ENCODE data around the gene NSUN3.

Gene NSUN3

GRCh38 chr3:94110854-94111253 lies 48.0 kb downstream of the NSUN3 start:
- in situ Hi-C loops (cut with HindIII; ENCODE audit: low pct_ligation_motif_present, low pct_unique_long_range_greater_than_20kb, low sequenced_read_pairs), result no loop called here
- DNase-seq, result no peak

DNA sequence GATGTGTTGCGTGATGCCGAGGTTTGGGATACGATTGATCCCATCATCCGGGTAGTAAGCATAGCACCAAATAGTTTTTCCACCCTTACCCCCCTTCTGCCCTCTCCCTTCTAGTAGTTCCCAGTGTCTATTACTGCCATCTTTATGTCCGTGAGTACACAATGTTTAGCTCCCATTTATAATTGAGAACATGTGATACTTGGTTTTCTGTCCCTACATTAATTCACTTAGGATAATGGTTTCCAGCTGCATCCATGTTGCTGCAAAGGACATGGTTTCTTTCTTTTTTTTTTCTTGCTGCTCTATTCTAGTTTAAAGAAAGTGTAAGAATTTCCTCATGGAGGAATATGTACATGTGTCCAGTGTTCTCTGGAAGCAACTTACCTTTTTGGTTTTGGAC lies 51.8 kb downstream of the NSUN3 start:
- in situ Hi-C loops (cut with HindIII; ENCODE audit: low pct_ligation_motif_present, low pct_unique_long_range_greater_than_20kb, low sequenced_read_pairs), result no loop called here

DNA sequence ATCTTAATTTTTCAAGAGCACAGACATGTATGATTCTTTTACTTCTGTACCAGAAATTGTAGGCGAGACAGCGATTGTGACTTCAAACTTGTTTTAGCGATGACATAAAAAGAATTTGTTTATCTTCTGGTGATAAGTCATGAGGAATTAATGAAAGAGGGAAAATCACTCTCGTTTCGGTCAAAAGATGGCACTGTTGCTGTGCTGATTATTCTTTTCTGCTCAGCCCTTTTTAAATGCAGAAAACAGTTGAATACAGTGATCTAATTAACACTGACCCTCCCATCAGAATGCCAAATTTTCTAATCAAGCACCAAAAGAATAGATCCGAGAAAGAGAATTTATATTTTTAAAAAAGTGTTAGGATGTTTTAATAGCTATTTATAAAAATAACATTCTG lies 52.6 kb downstream of the NSUN3 start:
- peak; percentile 35 for DNase-seq
- in situ Hi-C loops (cut with HindIII; ENCODE audit: low pct_ligation_motif_present, low pct_unique_long_range_greater_than_20kb, low sequenced_read_pairs), result no loop called here

More for the DNA sequence above, 51.8 kb downstream of the NSUN3 start:
- DNase-seq, result no peak

DNA sequence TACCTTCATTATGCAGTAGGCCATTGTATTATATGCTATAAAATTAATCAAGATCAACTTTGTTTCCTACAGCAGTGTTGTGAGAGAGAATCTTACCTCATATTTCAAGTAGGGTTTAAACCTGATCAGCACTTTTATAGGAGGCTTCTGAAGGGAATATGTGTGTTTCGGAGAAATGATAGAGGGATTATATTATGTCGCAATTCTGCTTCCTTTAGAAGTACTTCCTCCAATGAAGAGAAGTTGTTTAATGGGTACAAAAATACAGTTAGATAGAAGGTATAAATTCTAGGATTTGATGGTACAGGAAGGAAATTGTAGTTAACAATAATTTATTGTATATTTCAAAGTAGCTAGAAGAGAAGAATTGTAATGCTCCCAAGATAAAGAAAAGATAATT lies 54.9 kb downstream of the NSUN3 start:
- DNase-seq, result no peak
- in situ Hi-C loops (cut with HindIII; ENCODE audit: low pct_ligation_motif_present, low pct_unique_long_range_greater_than_20kb, low sequenced_read_pairs), result no loop called here

- in situ Hi-C loops (cut with HindIII; ENCODE audit: low pct_ligation_motif_present, low pct_unique_long_range_greater_than_20kb, low sequenced_read_pairs), result no loop called here
- no peak for DNase-seq
Observed at GRCh38 chr3:94118390-94118789, 55.5 kb downstream of the NSUN3 start.

DNA sequence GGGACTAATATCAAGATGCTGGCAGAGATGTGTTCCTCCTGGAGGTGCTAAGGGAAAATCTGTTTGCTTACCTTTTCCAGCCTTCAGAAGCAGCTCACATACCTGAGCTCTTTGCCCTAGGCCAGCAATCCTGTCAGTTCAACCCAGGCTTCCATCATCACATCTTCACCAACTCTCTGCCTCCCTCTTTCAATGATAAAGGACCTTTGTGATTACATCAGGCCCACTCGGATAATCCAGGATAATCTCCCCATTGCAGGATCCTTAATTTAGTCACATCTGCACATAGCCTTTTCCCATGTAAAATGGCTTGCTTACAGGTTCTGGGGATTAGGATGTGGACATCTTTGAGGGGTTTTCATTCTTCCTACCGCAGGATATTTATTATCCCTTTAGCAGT lies 58.3 kb downstream of the NSUN3 start:
- in situ Hi-C loops (cut with HindIII; ENCODE audit: low pct_ligation_motif_present, low pct_unique_long_range_greater_than_20kb, low sequenced_read_pairs), result no loop called here

DNA sequence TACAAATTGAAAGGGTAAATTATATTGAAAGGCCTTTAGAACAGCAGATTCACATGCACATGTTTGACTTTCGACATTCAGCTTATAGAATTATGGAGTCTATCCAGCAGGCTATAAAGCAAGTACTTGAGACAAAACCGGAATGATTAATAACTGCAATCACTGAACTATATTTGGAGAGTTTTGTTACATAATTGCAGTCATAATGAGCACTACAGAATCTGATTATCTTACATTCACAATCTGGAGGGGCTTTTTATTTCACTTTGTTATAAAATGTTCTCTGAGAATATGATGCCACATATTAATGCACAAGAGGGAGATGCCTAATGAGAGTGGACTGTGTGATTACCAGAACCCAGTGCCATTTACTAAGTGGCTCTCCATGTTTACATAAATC lies 64.3 kb downstream of the NSUN3 start:
- DNase-seq, result no peak
- in situ Hi-C loops (cut with HindIII; ENCODE audit: low pct_ligation_motif_present, low pct_unique_long_range_greater_than_20kb, low sequenced_read_pairs), result no loop called here

More for the DNA sequence above, 58.3 kb downstream of the NSUN3 start:
- DNase-seq, result no peak

DNA sequence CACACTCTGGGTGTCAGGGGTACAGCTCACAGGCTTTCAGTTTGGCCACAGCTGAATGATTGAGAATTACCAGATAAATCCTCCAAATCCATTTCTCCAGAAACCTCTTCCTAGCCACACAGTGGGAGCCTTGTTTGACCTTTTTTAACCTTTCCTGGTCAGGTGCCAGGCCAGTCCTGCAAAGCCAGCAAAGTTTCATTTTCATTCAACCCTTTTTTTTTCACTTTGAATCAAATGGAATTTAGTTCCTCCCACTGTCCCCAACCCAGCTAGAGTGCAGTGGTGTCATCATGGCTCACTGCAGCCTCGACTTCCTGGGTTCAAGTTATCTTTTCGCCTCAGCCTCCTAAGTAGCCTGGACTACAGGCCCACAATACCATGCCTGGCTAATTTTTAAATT lies 67.8 kb downstream of the NSUN3 start:
- in situ Hi-C loops (cut with HindIII; ENCODE audit: low pct_ligation_motif_present, low pct_unique_long_range_greater_than_20kb, low sequenced_read_pairs), result no loop called here
- DNase-seq, result no peak

- in situ Hi-C loops (cut with HindIII; ENCODE audit: low pct_ligation_motif_present, low pct_unique_long_range_greater_than_20kb, low sequenced_read_pairs), result no loop called here
- no peak for DNase-seq
Observed at GRCh38 chr3:94132777-94133176, 69.9 kb downstream of the NSUN3 start.

- no peak for DNase-seq
- in situ Hi-C loops (cut with HindIII; ENCODE audit: low pct_ligation_motif_present, low pct_unique_long_range_greater_than_20kb, low sequenced_read_pairs), result no loop called here
Observed at GRCh38 chr3:94136133-94136532, 73.3 kb downstream of the NSUN3 start.

DNA sequence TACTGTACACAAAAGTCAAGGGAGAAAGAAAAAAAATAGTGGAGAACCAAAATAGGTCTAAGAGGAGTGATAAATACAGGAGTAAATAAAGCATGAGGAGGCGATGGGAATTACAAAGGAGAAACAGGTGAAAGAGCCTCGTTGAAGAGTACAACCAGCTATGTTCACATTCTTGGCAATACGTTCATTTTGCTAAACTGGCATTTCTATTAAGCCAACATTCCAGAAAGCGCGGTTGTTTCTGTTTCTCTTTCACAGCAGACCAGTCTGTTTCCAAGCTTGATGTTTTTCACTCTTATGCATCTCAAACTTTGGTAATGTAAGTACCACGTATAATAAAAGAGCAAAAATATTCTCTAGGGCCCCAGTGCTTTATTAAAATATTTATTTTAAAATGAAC lies 74.5 kb downstream of the NSUN3 start:
- in situ Hi-C loops (cut with HindIII; ENCODE audit: low pct_ligation_motif_present, low pct_unique_long_range_greater_than_20kb, low sequenced_read_pairs), result no loop called here
- peak; percentile 56 for DNase-seq

GRCh38 chr3:94146455-94146854 lies 83.6 kb downstream of the NSUN3 start:
- no peak for DNase-seq
- in situ Hi-C loops (cut with HindIII; ENCODE audit: low pct_ligation_motif_present, low pct_unique_long_range_greater_than_20kb, low sequenced_read_pairs), result no loop called here

- DNase-seq, result no peak
- in situ Hi-C loops (cut with HindIII; ENCODE audit: low pct_ligation_motif_present, low pct_unique_long_range_greater_than_20kb, low sequenced_read_pairs), result no loop called here
Observed at GRCh38 chr3:94147012-94147411, 84.2 kb downstream of the NSUN3 start.

GRCh38 chr3:94150113-94150512 lies 87.3 kb downstream of the NSUN3 start:
- in situ Hi-C loops (cut with HindIII; ENCODE audit: low pct_ligation_motif_present, low pct_unique_long_range_greater_than_20kb, low sequenced_read_pairs), result no loop called here
- DNase-seq, result no peak

- DNase-seq, result no peak
- in situ Hi-C loops (cut with HindIII; ENCODE audit: low pct_ligation_motif_present, low pct_unique_long_range_greater_than_20kb, low sequenced_read_pairs), result no loop called here
Observed at GRCh38 chr3:94156626-94157025, 93.8 kb downstream of the NSUN3 start.

DNA sequence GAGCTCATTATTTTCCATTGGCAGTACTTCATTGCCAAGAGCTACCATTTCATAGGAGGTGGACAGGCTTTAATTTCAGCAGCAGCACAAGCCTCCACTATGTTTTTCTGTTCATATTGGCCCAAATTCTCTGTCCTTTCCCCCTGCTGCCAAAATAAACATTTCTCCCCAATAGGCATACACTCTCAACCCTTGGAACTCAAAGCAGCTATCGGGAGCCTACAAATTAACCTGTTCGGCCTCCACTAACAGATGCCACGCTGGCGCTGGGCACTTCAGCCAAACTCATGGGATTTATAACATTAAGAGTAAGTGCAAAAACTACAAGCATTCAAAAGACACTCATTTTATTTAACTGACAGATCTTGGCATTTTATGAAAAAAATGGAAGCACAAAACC lies 95.7 kb downstream of the NSUN3 start:
- in situ Hi-C loops (cut with HindIII; ENCODE audit: low pct_ligation_motif_present, low pct_unique_long_range_greater_than_20kb, low sequenced_read_pairs), result no loop called here
- no peak for DNase-seq

- DNase-seq, result peak; percentile 61
- in situ Hi-C loops (cut with HindIII; ENCODE audit: low pct_ligation_motif_present, low pct_unique_long_range_greater_than_20kb, low sequenced_read_pairs), result no loop called here
Observed at GRCh38 chr3:94159062-94159828, 96.4 kb downstream of the NSUN3 start.

DNA sequence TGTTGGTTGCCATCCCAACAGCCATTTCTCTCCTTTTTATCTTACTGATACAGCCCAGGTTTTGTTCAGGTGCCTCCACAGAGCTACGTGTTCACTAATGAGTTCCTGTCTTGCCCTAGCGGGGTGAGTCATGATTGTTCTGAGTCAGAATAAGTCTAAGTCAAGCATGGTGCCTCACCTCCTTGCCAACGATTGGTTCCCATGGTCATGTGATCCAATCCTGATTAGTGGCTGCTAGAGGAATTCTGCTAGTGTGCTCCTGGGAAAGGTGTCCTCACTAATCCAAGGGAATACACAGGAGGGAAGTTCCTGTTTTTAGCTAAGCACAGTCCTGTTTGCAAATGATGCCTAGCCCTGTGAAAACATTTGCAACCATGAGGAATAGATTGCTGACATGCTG lies 99.8 kb downstream of the NSUN3 start:
- DNase-seq, result peak; percentile 76
- in situ Hi-C loops (cut with HindIII; ENCODE audit: low pct_ligation_motif_present, low pct_unique_long_range_greater_than_20kb, low sequenced_read_pairs), result no loop called here

DNA sequence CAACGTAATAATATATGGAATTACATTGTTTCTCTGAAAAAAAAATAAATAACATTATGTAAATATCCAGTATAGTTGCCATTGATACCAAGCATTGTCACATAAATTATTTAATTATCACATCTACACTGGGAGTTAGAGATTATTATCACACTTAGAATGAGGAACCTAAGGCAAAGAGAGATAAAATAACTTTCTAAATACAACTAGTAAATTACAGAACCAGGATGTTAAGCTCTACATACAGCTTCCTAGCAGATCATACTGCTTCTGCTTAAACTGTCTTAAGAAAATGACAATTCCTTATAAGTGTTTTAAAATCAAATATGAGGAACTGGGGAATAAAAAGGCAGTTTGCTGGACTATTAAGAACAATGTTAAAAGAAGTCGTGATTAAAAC lies 104.5 kb downstream of the NSUN3 start:
- in situ Hi-C loops (cut with HindIII; ENCODE audit: low pct_ligation_motif_present, low pct_unique_long_range_greater_than_20kb, low sequenced_read_pairs), result no loop called here
- DNase-seq, result no peak

GRCh38 chr3:94167796-94168195 lies 104.9 kb downstream of the NSUN3 start:
- no peak for DNase-seq
- in situ Hi-C loops (cut with HindIII; ENCODE audit: low pct_ligation_motif_present, low pct_unique_long_range_greater_than_20kb, low sequenced_read_pairs), result no loop called here

- no peak for DNase-seq
- in situ Hi-C loops (cut with HindIII; ENCODE audit: low pct_ligation_motif_present, low pct_unique_long_range_greater_than_20kb, low sequenced_read_pairs), result no loop called here
Observed at GRCh38 chr3:94171954-94172353, 109.1 kb downstream of the NSUN3 start.

Data from ACHN (cell line).